Measurements from ENCODE around the gene FAF1.
A peak's percentile ranks its signal among the peaks of the same experiment; 100 is the strongest.

FAF1 gene

GRCh38 chr1:50942334-50942733 is 17.7 kb downstream of the FAF1 start:
- TF ChIP-seq, protein P1, sequence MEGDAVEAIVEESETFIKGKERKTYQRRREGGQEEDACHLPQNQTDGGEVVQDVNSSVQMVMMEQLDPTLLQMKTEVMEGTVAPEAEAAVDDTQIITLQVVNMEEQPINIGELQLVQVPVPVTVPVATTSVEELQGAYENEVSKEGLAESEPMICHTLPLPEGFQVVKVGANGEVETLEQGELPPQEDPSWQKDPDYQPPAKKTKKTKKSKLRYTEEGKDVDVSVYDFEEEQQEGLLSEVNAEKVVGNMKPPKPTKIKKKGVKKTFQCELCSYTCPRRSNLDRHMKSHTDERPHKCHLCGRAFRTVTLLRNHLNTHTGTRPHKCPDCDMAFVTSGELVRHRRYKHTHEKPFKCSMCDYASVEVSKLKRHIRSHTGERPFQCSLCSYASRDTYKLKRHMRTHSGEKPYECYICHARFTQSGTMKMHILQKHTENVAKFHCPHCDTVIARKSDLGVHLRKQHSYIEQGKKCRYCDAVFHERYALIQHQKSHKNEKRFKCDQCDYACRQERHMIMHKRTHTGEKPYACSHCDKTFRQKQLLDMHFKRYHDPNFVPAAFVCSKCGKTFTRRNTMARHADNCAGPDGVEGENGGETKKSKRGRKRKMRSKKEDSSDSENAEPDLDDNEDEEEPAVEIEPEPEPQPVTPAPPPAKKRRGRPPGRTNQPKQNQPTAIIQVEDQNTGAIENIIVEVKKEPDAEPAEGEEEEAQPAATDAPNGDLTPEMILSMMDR (IDR thresholded peaks at IDR 0.05): no peak

- TF ChIP-seq, protein P1 (IDR thresholded peaks at IDR 0.05): no peak
These were observed 19.8 kb downstream of the FAF1 start for GRCh38 chr1:50940291-50940690.

DNA sequence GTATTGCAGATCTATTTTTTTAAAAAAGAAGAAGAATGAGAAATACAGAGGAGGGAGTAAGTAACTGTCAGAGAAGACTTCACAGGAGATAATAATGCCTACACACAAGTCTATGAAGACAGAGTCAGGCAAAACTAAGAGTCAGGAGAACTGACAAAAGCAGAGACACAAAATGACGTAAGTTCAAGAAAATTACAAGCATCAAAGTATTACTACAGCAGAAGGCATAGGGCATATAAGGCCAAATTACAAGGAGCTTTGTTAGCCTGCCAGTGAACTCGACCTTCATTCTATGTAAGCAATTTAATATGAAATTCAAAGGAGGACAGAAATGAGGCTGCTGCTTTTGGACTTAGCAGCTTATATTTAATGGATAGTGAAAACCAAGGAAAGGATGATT is 23.7 kb downstream of the FAF1 start:
- TF ChIP-seq, protein P1 (IDR thresholded peaks at IDR 0.05): no peak

GRCh38 chr1:50934838-50935237 is 25.2 kb downstream of the FAF1 start:
- TF ChIP-seq, protein P1 (IDR thresholded peaks at IDR 0.05): no peak

- TF ChIP-seq, protein P1 (IDR thresholded peaks at IDR 0.05): no peak
These were observed 28.9 kb downstream of the FAF1 start for GRCh38 chr1:50930965-50931737.

GRCh38 chr1:50930193-50930592 is 29.9 kb downstream of the FAF1 start:
- TF ChIP-seq, protein P1 (IDR thresholded peaks at IDR 0.05): no peak

GRCh38 chr1:50929376-50929958 is 30.6 kb downstream of the FAF1 start:
- TF ChIP-seq, protein P1 (IDR thresholded peaks at IDR 0.05): peak; percentile 64
